Testis (tissue), 2 donors: ENCODE measurements around the gene NAB1.
"Not testable (repeated sequence)": the region's sequence is repeated elsewhere in the genome, so short reads cannot be mapped to it uniquely, and the experiment has no call there.

Experiments used
- CTCF ChIP-seq, 3 experiments: fragments of 450-650 bp in 2 of 3; fragments of 200-600 bp in 1 of 3; sonication (generic) in 1 of 3; IDR thresholded peaks; one replicate each; pipeline ENCODE4 v1.5.1; 2016 to 2019; ENCODE audit warnings: antibody characterized with exemption in 3 of 3, mild to moderate bottlenecking in 2 of 3, moderate library complexity in 1 of 3
- POLR2A ChIP-seq: fragments of 450-650 bp; IDR thresholded peaks from one replicate; pipeline ENCODE4 v1.6.1; 2017; ENCODE audit warnings: antibody characterized with exemption, mild to moderate bottlenecking, moderate library complexity

- TF ChIP-seq CTCF (IDR thresholded peaks at IDR 0.05); POLR2A: not testable (repeated sequence)
Observed at GRCh38 chr2:190609397-190609796, 39.5 kb upstream of the NAB1 start.
